ENCODE data around the gene ALAS1. TPM values are rescaled to one million over a fixed set of nuclear protein-coding genes. Genes with fewer than 3 reads are reported as not detected.

The ALAS1 gene
- total RNA-seq, 1 experiment from 2014 or later = 89.4 TPM

- ChIA-PET POLR2A (no interaction called here), CTCF (no interaction called here)
- in situ Hi-C loops (cut with HindIII; ENCODE audit: low pct_unique_long_range_greater_than_20kb, low sequenced_read_pairs) (no loop called here), intact Hi-C loops (cut with micrococcal nuclease; ENCODE audit: unreplicated experiment) (no loop called here)
- H3K4me1 ChIP-seq (ENCODE audit: control insufficient read depth, insufficient read depth, low read length) = no peaks in the 10 kb centered on the region
- no peak for TF ChIP-seq CTCF (IDR thresholded peaks at IDR 0.05)
- no peak for TF ChIP-seq SIN3A (IDR thresholded peaks at IDR 0.05; ENCODE audit: borderline replicate concordance, insufficient read depth, low read depth, low read length)
- no peak for TF ChIP-seq REST (IDR thresholded peaks at IDR 0.05; ENCODE audit: insufficient read depth in 1 of 2, low read depth in 2 of 2, low read length in 1 of 2)
- TF ChIP-seq POLR2AphosphoS5 (IDR thresholded peaks at IDR 0.05; ENCODE audit: low read depth, low read length) = no peak
- TF ChIP-seq TCF7L2 (IDR thresholded peaks at IDR 0.05; ENCODE audit: low read depth, low read length) = no peak
- H3K27ac ChIP-seq (ENCODE audit: low read length) = no peak overlapping the region
- DNase-seq (ENCODE audit: low read depth, low spot score) = no peak
- no peak overlapping the region for H3K4me3 ChIP-seq (ENCODE audit: low read depth in 2 of 2, low read length in 2 of 2)
- peaks cover 26% of the 10 kb centered on the region for H3K36me3 ChIP-seq (ENCODE audit: control insufficient read depth, insufficient read depth, low read length)
- no peak for ATAC-seq
- no TSS peak for BruUV-seq (replicated peaks)
- H3K9me3 ChIP-seq (ENCODE audit: control insufficient read depth, insufficient read depth, low read depth, low read length) = no peaks in the 10 kb centered on the region
- H3K27me3 ChIP-seq (ENCODE audit: control insufficient read depth, insufficient read depth, low read length) = no peaks in the 10 kb centered on the region
Observed at GRCh38 chr3:52210550-52211046, 12.6 kb downstream of the ALAS1 start.

GRCh38 chr3:52211268-52211891, 13.4 kb downstream of the ALAS1 start:
- DNase-seq (ENCODE audit: low read depth, low spot score) = no peak
- CTCF ChIA-PET = no interaction called here
- ATAC-seq = no peak
- POLR2A ChIA-PET = no interaction called here
- BruUV-seq (replicated peaks) = no TSS peak
- Histone ChIP-seq H3K27ac (ENCODE audit: low read length) (no peak overlapping the region), H3K36me3 (ENCODE audit: control insufficient read depth, insufficient read depth, low read length) (peaks cover 22% of the 10 kb centered on the region), H3K9me3 (ENCODE audit: control insufficient read depth, insufficient read depth, low read depth, low read length) (no peaks in the 10 kb centered on the region), H3K4me3 (ENCODE audit: low read depth in 2 of 2, low read length in 2 of 2) (no peak overlapping the region), H3K4me1 (ENCODE audit: control insufficient read depth, insufficient read depth, low read length) (peaks cover under 1% of the 10 kb centered on the region; the same call in 1 of the 2 replicates), H3K27me3 (ENCODE audit: control insufficient read depth, insufficient read depth, low read length) (no peaks in the 10 kb centered on the region)
- in situ Hi-C loops (cut with HindIII; ENCODE audit: low pct_unique_long_range_greater_than_20kb, low sequenced_read_pairs) = no loop called here
- intact Hi-C loops (cut with micrococcal nuclease; ENCODE audit: unreplicated experiment) = no loop called here
- no peak for TF ChIP-seq REST (IDR thresholded peaks at IDR 0.05; ENCODE audit: insufficient read depth in 1 of 2, low read depth in 2 of 2, low read length in 1 of 2)
- TF ChIP-seq CTCF (IDR thresholded peaks at IDR 0.05) = no peak
- no peak for TF ChIP-seq SIN3A (IDR thresholded peaks at IDR 0.05; ENCODE audit: borderline replicate concordance, insufficient read depth, low read depth, low read length)
- TF ChIP-seq TCF7L2 (IDR thresholded peaks at IDR 0.05; ENCODE audit: low read depth, low read length) = no peak
- TF ChIP-seq POLR2AphosphoS5 (IDR thresholded peaks at IDR 0.05; ENCODE audit: low read depth, low read length) = no peak
